ENCODE data around the gene SELENBP1.
A peak's percentile ranks its signal among the peaks of the same experiment; 100 is the strongest.

Gene SELENBP1

GRCh38 chr1:151344291-151344690 lies 28.2 kb downstream of the SELENBP1 start:
- DNase-seq (ENCODE audit: low read depth, low spot score) = no peak

- DNase-seq (ENCODE audit: low read depth, low spot score) = no peak
These were observed 28.9 kb downstream of the SELENBP1 start for GRCh38 chr1:151343587-151343986.

GRCh38 chr1:151342569-151342968 lies 29.9 kb downstream of the SELENBP1 start:
- DNase-seq (ENCODE audit: low read depth, low spot score) = no peak

GRCh38 chr1:151342021-151342420 lies 30.5 kb downstream of the SELENBP1 start:
- no peak for DNase-seq (ENCODE audit: low read depth, low spot score)

GRCh38 chr1:151340870-151341754 lies 31.4 kb downstream of the SELENBP1 start:
- DNase-seq (ENCODE audit: low read depth, low spot score) = peak; percentile 77

GRCh38 chr1:151336556-151336955 lies 35.9 kb downstream of the SELENBP1 start:
- DNase-seq (ENCODE audit: low read depth, low spot score) = no peak

GRCh38 chr1:151334822-151335221 lies 37.7 kb downstream of the SELENBP1 start:
- no peak for DNase-seq (ENCODE audit: low read depth, low spot score)

GRCh38 chr1:151327903-151328674 lies 44.4 kb downstream of the SELENBP1 start:
- DNase-seq (ENCODE audit: low read depth, low spot score) = no peak

- peak; percentile 93 for DNase-seq (ENCODE audit: low read depth, low spot score)
These were observed 45.1 kb downstream of the SELENBP1 start, which contains the start of gene PI4KB for GRCh38 chr1:151327223-151327902. Gene PI4KB, minus strand, starts transcription at chr1:151327416. Its CDS starts 10,935 bp downstream, at chr1:151316481.

- DNase-seq (ENCODE audit: low read depth, low spot score) = no peak
These were observed 45.8 kb downstream of the SELENBP1 start for GRCh38 chr1:151326619-151327222.

- DNase-seq (ENCODE audit: low read depth, low spot score) = no peak
These were observed 46.7 kb downstream of the SELENBP1 start for GRCh38 chr1:151325646-151326429.

GRCh38 chr1:151325231-151325630 lies 47.3 kb downstream of the SELENBP1 start:
- DNase-seq (ENCODE audit: low read depth, low spot score) = no peak

GRCh38 chr1:151324390-151324930 lies 48.0 kb downstream of the SELENBP1 start:
- no peak for DNase-seq (ENCODE audit: low read depth, low spot score)

GRCh38 chr1:151318975-151319374 lies 53.5 kb downstream of the SELENBP1 start:
- DNase-seq (ENCODE audit: low read depth, low spot score) = no peak

GRCh38 chr1:151315565-151316235 lies 56.8 kb downstream of the SELENBP1 start:
- no peak for DNase-seq (ENCODE audit: low read depth, low spot score)
